Dedifferentiated amniotic fluid mesenchymal stem cell (primary cell): ENCODE results near the gene PPP1R9A.
"Not testable (repeated sequence)": the region's sequence is repeated elsewhere in the genome, so short reads cannot be mapped to it uniquely, and the experiment has no call there.

Experiments
- DNase-seq: peaks from one replicate; pipeline ENCODE4 v3.0.0-alpha.2; 2016; ENCODE audit errors: extremely low spot score

The PPP1R9A gene

GRCh38 chr7:94975336-94975735, 67.9 kb downstream of the PPP1R9A start:
- DNase-seq, result no peak

- no peak for DNase-seq
Observed at GRCh38 chr7:94980418-94981142, 73.2 kb downstream of the PPP1R9A start.

- no peak for DNase-seq
Observed at GRCh38 chr7:94995921-94996320, 88.5 kb downstream of the PPP1R9A start.

GRCh38 chr7:94996369-94996768, 89.0 kb downstream of the PPP1R9A start:
- DNase-seq, result no peak

- no peak for DNase-seq
Observed at GRCh38 chr7:94997547-94997946, 90.2 kb downstream of the PPP1R9A start.

GRCh38 chr7:94998266-94999068, 91.1 kb downstream of the PPP1R9A start:
- no peak for DNase-seq

- no peak for DNase-seq
Observed at GRCh38 chr7:94999069-94999351, 91.6 kb downstream of the PPP1R9A start.

- not testable (repeated sequence) for DNase-seq
Observed at GRCh38 chr7:94999601-95000000, 92.2 kb downstream of the PPP1R9A start.

- no peak for DNase-seq
Observed at GRCh38 chr7:95001258-95001657, 93.9 kb downstream of the PPP1R9A start.

GRCh38 chr7:95001815-95002561, 94.6 kb downstream of the PPP1R9A start:
- no peak for DNase-seq

GRCh38 chr7:95002775-95003174, 95.4 kb downstream of the PPP1R9A start:
- DNase-seq, result no peak

GRCh38 chr7:95004618-95005247, 97.3 kb downstream of the PPP1R9A start:
- DNase-seq, result no peak

GRCh38 chr7:95006010-95006409, 98.6 kb downstream of the PPP1R9A start:
- no peak for DNase-seq

GRCh38 chr7:95008773-95009172, 101.4 kb downstream of the PPP1R9A start:
- DNase-seq, result not testable (repeated sequence)

GRCh38 chr7:95011146-95011928, 103.9 kb downstream of the PPP1R9A start:
- DNase-seq, result peak; percentile 72

GRCh38 chr7:95011995-95012394, 104.6 kb downstream of the PPP1R9A start:
- no peak for DNase-seq

- no peak for DNase-seq
Observed at GRCh38 chr7:95018021-95018420, 110.6 kb downstream of the PPP1R9A start.

- no peak for DNase-seq
Observed at GRCh38 chr7:95026018-95026417, 118.6 kb downstream of the PPP1R9A start.

GRCh38 chr7:95026421-95027072, 119.2 kb downstream of the PPP1R9A start:
- DNase-seq, result no peak

GRCh38 chr7:95027234-95027872, 120.0 kb downstream of the PPP1R9A start:
- DNase-seq, result no peak
